Measurements from ENCODE around the gene ASPDH. TPM values are rescaled to one million over a fixed set of nuclear protein-coding genes. Genes with fewer than 3 reads are reported as not detected.

The ASPDH gene
- total and polyA plus RNA-seq, 2 of the 4 experiments (the other 2 are of a cell fraction): not detected

DNA sequence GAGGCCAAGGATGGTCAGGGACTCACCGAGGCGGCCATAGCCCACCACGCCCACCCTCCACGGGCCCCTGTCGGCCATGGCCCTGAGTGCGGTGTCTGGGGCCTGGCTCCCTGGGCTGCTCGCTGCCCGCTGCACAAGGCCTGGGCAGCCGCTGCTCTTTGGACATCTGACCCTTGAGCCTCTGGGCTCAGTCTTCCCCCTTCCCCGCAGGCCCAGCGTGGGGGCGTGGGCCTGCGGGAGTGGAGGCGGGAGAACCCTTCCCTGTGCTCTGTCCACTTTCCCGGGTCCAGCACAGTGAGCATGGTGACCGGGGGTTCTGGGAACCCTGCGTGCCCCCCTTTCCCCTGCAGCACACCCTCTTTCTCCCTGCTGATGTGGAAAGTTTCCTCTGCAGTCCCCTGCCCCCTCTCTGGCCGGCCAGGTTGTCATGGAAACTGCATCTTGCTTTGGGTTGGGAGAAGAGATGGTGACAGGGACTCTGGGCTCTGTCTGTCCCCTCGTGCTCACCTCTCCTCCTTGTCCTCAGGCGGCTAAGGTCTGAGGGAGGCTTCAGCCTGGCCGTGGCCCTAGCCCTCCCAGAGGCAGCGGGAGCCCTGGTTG is at the start of gene ASPDH (continued):
- TF ChIP-seq FOS (IDR thresholded peaks at IDR 0.05; ENCODE audit: low read depth, low read length): no peak

DNA sequence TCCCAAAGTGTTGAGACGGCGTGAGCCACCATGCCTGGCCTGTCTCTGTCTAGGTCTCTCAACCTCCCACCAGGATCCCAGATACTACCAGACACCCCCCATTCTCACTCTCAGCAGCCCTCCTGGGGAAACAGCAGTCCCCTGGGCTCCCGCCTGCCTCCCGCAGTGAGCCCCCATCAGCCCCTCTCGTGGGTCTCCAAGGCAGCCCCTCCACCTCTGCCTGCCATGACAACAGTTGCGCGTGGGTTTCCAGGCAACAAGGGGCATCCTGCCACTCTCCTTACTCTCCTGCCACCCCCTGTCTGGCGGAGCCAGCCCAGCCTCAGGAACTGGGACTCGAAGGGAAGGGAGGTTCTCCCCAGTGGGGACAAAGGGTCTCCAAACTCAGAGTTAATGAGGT is 49.3 kb upstream of the ASPDH start:
- ATAC-seq (ENCODE audit: low read depth) (no peak), DNase-seq (no peak)
- no peak for TF ChIP-seq MAFK (IDR thresholded peaks at IDR 0.05; ENCODE audit: low read depth, low read length)
- no peak for TF ChIP-seq RCOR1 (IDR thresholded peaks at IDR 0.05; ENCODE audit: insufficient replicate concordance, low read length)
- Histone ChIP-seq H3K56ac (ENCODE audit: extremely low read depth, insufficient read depth, low read length) (no peak overlapping the region), H3K9me3 (ENCODE audit: control insufficient read depth, insufficient read depth, low read length) (no peaks in the 10 kb centered on the region), H4K8ac (ENCODE audit: low read depth in 2 of 2, low read length in 2 of 2) (no peak overlapping the region), H3K9ac (ENCODE audit: low read depth, low read length) (no peak overlapping the region), H3K23ac (ENCODE audit: low read depth, low read length) (no peak overlapping the region), H3K79me1 (ENCODE audit: low read depth in 1 of 2, low read length in 2 of 2) (no peaks in the 10 kb centered on the region), H3K18ac (ENCODE audit: low read depth, low read length) (no peak overlapping the region), H2BK5ac (ENCODE audit: low read depth, low read length, poor library complexity, severe bottlenecking) (no peak overlapping the region), H3K4me3 (ENCODE audit: insufficient read depth, low read depth, low read length) (no peak overlapping the region), H2BK20ac (ENCODE audit: low read depth, low read length) (no peak overlapping the region), H4K5ac (ENCODE audit: low read depth, low read length) (no peak overlapping the region), H3K14ac (replicated peaks; ENCODE audit: low read depth, low read length) (no peak overlapping the region), H3K4me2 (ENCODE audit: low read depth, low read length) (no peak overlapping the region), H3K36me3 (ENCODE audit: control insufficient read depth, insufficient read depth, low read length) (no peaks in the 10 kb centered on the region), H3K4ac (ENCODE audit: low read depth, low read length) (no peak overlapping the region), H4K20me1 (ENCODE audit: insufficient read depth, low read length) (no peaks in the 10 kb centered on the region), H3K27me3 (ENCODE audit: control insufficient read depth, insufficient read depth, low read length) (peaks cover 38% of the 10 kb centered on the region), H2BK15ac (ENCODE audit: low read depth, low read length) (no peak overlapping the region), H3K9me1 (ENCODE audit: insufficient read depth, low read length) (no peaks in the 10 kb centered on the region; the same call in 1 of the 2 replicates), H2AFZ (replicated peaks; ENCODE audit: low read length, poor library complexity) (no peak overlapping the region), H2AK9ac (replicated peaks; ENCODE audit: low read depth, low read length, poor library complexity) (no peak overlapping the region), H2AK5ac (ENCODE audit: low read depth, low read length) (no peak overlapping the region), H3K27ac (ENCODE audit: insufficient read depth, low read length) (no peak overlapping the region), H4K91ac (ENCODE audit: insufficient read depth, low read depth, low read length) (no peak overlapping the region), H2BK120ac (ENCODE audit: low read depth, low read length) (no peak overlapping the region), H3K4me1 (ENCODE audit: control insufficient read depth, insufficient read depth, low read length) (no peaks in the 10 kb centered on the region)
- ChIA-PET POLR2A (ENCODE audit: unreplicated experiment) (no interaction called here), CTCF (no interaction called here)
- 88% methylated on average over 2 of the region's 9 CpGs; no CpG with 5 or more reads in 1 of the 2 experiments for WGBS, 2 experiments (ENCODE audit: extremely low coverage in 2 of 2, insufficient read length in 1 of 2)
- in situ Hi-C loops (cut with MboI; ENCODE audit: low sequenced_read_pairs): no loop called here
- intact Hi-C loops (cut with micrococcal nuclease): no loop called here
- BruUV-seq (replicated peaks): no TSS peak
- dilution Hi-C loops (cut with HindIII; ENCODE audit: low sequenced_read_pairs, unreplicated experiment): no loop called here
